Fibroblast of mammary gland (primary cell): Measurements from ENCODE around the gene TXNDC15.

Source experiments
- DNase-seq: peaks from one replicate; pipeline ENCODE4 v3.0.0-alpha.2; 2010; ENCODE audit warnings: low read depth
- H3K4me3 ChIP-seq: 2 replicates; pipeline ENCODE4 v1.5.1; 2011; ENCODE audit warnings: low read depth, mild to moderate bottlenecking, low read length, moderate library complexity; ENCODE audit not compliant: control insufficient read depth
- CTCF ChIP-seq: conservative IDR thresholded peaks from 2 replicates; pipeline ENCODE4 v1.5.1; 2011; ENCODE audit warnings: low read depth, low read length, inconsistent platforms; ENCODE audit not compliant: control insufficient read depth, insufficient read depth

The TXNDC15 gene

GRCh38 chr5:134911285-134912206 lies 37.4 kb downstream of the TXNDC15 start:
- H3K4me3 ChIP-seq, result no peak overlapping the region
- no peak for TF ChIP-seq CTCF
- DNase-seq, result peak; percentile 15

GRCh38 chr5:134913254-134913653 lies 39.1 kb downstream of the TXNDC15 start:
- H3K4me3 ChIP-seq, result no peak overlapping the region
- DNase-seq, result no peak
- TF ChIP-seq CTCF, result no peak

GRCh38 chr5:134913795-134914194 lies 39.6 kb downstream of the TXNDC15 start:
- no peak overlapping the region for H3K4me3 ChIP-seq
- DNase-seq, result no peak
- no peak for TF ChIP-seq CTCF

GRCh38 chr5:134917070-134917815 lies 43.1 kb downstream of the TXNDC15 start:
- DNase-seq, result no peak
- H3K4me3 ChIP-seq, result no peak overlapping the region
- TF ChIP-seq CTCF, result no peak

- no peak overlapping the region for H3K4me3 ChIP-seq
- no peak for DNase-seq
- no peak for TF ChIP-seq CTCF
Measured at GRCh38 chr5:134918861-134919260, 44.7 kb downstream of the TXNDC15 start.

- no peak for TF ChIP-seq CTCF
- no peak for DNase-seq
- H3K4me3 ChIP-seq, result no peak overlapping the region
Measured at GRCh38 chr5:134920848-134921575, 46.8 kb downstream of the TXNDC15 start.
